PFSK-1 (cell line): Measurements from ENCODE around the gene TECTA.

Source experiments
- FOXP2 ChIP-seq: optimal IDR thresholded peaks from 2 replicates; pipeline ENCODE3; 2011; ENCODE audit warnings: borderline replicate concordance, control low read depth, inconsistent platforms; ENCODE audit not compliant: insufficient read depth; ENCODE audit errors: extremely low read length, extremely low read depth
- POLR2AphosphoS5 ChIP-seq: IDR thresholded peaks from 2 replicates; pipeline ENCODE4 v1.6.1; 2012; ENCODE audit warnings: low read depth, mild to moderate bottlenecking, control low read depth, low read length, moderate library complexity

DNA sequence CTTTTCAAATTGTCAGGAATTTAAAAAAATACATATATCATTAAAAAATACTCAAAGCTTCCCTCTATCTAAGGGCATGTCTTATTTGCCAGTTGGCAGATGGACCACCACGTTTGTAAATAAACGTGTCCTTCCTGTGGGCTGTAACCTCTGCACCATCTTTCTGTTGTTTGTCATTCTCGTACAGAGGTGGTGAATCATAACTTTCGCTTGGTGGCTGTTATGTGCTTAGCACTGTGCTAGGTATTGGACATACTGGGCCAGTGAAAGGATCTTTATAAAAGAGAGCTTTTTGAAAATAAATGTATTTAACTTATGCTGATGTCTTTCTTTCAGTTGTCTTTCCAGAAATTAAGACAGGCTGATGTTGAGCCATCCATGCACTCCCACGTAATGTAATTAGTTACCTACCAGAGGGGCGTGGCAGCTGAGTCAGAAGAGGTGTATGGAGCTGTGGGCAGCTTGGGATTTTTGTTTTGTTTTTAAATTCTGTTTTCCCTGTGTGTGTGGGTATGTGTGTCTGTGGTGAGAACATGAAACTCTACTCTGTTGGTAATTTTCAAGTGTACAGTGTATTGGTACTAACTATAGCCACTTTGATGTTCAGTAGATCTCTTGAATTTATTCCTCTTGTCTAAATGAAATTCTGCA lies 62.7 kb downstream of the TECTA start:
- TF ChIP-seq FOXP2 (no peak), POLR2AphosphoS5 (no peak)
